ENCODE measurements around the gene SIRPD.
"Not testable (repeated sequence)": the region's sequence is repeated elsewhere in the genome, so short reads cannot be mapped to it uniquely, and the experiment has no call there.

The SIRPD gene

DNA sequence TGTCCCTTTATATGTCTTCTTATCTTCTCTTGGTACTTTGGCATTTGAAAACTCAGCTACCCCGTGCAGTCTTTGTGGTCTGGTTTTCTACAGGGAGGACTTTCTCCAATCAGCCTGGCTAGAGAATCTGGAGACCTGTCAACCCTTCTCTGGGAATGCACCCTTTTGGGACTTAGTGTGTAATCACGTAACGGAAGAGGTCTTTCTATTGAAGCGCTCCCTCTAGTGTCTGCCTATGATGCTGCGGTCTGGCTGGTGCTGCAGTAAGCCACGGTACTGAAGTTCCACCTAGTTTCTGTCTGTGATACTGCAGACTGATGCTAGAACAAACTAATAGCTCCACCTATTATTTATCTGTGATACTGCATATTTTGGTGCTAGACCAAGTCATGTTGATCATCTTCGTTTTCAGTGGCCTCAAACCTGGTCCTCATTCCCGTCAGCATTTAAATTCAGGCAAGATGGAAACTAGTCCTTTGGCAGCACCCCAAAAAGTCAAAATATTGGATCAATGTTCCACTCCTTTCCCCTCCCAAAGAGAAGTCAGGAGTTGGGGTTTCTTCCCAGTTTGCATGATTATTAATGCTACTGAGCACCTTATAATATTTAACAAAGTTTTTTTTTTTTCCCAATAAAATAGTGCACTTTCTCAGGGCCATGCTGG, 53.8 kb downstream of the SIRPD start:
- ChIA-PET CTCF (interaction anchor here (0.6 to 3.8 kb wide), 41 partner anchors 9 to 397 kb away, joined by 3 to 23 read pairs (median 4); partner anchors contain the start of genes FKBP1A and SIRPB2), POLR2A (no interaction called here)
- DNase-seq (ENCODE audit: extremely low spot score), result peak; percentile 79
- TF ChIP-seq, protein P1, sequence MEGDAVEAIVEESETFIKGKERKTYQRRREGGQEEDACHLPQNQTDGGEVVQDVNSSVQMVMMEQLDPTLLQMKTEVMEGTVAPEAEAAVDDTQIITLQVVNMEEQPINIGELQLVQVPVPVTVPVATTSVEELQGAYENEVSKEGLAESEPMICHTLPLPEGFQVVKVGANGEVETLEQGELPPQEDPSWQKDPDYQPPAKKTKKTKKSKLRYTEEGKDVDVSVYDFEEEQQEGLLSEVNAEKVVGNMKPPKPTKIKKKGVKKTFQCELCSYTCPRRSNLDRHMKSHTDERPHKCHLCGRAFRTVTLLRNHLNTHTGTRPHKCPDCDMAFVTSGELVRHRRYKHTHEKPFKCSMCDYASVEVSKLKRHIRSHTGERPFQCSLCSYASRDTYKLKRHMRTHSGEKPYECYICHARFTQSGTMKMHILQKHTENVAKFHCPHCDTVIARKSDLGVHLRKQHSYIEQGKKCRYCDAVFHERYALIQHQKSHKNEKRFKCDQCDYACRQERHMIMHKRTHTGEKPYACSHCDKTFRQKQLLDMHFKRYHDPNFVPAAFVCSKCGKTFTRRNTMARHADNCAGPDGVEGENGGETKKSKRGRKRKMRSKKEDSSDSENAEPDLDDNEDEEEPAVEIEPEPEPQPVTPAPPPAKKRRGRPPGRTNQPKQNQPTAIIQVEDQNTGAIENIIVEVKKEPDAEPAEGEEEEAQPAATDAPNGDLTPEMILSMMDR (IDR thresholded peaks at IDR 0.05; ENCODE audit: control extremely low read depth, extremely low read depth, low read depth, missing control alignments), result peak; percentile 97

DNA sequence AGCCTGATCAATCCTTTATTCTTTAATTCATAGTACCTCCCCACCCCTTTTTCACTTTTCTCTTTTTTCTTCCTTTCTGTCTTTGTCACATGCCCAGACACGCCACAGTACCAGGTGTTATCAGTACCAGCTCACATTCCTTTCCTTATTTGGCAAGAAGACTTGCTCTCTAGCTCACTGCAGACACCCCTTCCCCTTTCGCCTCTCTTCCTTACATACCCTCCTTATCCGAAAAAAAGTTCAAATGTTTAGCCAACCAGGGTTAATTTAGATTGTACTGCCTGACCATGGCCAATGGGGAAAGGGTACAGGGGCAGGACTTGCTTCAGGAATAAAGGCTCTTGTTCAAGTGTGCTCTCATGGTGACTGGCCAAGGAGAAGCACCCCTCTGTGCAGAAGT, 57.0 kb downstream of the SIRPD start:
- DNase-seq (ENCODE audit: extremely low spot score), result no peak
- ChIA-PET CTCF (interaction anchor here (2.1 kb wide), 1 partner anchor 9 kb away, joined by 11 read pairs; no protein-coding TSS in a partner anchor), POLR2A (no interaction called here)
- TF ChIP-seq, protein P1 (IDR thresholded peaks at IDR 0.05; ENCODE audit: control extremely low read depth, extremely low read depth, low read depth, missing control alignments), result no peak

DNA sequence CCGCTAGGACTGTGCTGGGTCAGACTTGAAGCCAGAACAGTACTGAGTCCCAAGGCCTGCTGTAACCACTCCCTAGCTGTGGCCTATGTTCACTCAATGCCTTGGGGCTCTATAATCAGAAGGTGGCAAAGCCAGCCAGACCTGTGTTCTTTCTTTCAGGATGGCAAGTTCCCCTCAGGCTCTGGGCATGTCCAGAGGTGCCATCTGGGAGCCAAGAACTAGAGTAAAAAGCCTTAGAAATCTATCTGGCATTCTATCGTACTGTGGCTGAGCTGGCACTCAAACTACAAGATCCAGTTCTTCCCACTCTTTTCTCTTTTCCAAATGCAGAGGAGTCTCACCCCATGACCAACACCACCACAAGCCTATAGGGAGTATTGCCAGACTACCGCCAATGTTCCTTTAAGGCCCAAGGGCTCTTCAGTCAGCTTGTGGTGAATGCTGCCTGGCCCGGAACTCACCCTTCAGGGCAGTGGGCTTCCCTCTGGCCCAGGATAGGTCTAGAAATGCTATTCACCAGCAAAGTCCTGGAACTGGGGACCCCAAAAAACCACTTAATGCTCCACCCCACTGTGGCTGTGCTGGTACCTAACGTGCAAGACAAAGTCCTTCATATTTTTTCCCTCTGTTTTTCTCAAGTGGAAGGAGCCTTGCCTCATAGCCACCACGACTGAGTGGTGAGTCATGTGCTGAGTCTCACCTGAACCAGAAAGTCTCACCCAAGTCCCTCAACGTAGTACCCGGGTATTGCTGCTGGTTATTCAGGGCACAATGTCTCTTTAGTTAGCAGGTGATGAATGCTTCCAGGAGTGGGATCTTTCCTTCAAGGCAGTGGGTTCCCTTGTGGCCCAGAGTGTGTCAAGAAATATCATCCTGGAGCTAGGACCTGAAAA, 57.7 kb downstream of the SIRPD start:
- POLR2A ChIA-PET, result no interaction called here
- CTCF ChIA-PET, result interaction anchor here (1.0 to 2.1 kb wide), 3 partner anchors 10 to 277 kb away, joined by 3 to 11 read pairs (median 4); partner anchors contain the start of gene NSFL1C
- no peak for DNase-seq (ENCODE audit: extremely low spot score)
- TF ChIP-seq, protein P1 (IDR thresholded peaks at IDR 0.05; ENCODE audit: control extremely low read depth, extremely low read depth, low read depth, missing control alignments), result no peak

DNA sequence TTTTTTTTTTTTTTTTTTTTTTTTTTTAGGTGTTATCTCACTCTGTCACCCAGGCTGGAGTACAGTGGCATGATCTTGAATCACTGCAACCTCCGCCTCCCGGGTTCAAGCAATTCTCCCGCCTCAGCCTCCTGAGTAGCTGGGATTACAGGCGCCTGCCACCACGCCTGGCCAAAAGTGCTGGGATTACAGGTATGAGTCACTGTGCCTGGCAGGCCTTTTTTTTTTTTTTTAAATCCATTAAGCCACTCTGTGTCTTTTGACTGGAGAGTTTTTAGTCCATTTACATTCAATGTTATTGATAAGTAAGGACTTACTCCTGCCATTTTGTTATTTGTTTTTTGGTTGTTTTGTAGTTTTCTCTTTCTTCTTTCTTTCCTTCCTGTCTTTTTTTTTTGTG, 60.1 kb downstream of the SIRPD start:
- POLR2A ChIA-PET; CTCF ChIA-PET; DNase-seq (ENCODE audit: extremely low spot score): not testable (repeated sequence)

DNA sequence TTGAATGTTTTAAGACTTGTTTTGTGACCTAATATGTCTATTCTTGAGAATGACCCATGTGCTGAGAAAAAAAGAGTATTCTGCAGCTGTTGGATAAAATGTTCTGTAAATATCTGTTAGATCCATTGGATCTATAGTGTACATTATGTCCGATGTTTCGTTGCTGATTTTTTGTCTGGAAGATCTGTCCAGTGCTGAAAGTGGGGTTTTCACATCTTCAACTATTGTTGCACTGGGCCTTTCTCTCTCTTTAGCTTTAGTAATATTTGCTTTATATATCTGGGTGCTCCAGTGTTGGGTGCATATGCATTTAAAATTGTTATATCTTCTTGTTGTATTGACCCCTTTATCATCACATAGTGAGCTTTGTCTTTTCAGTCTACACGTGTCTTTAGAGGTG, 60.6 kb downstream of the SIRPD start:
- CTCF ChIA-PET, result no interaction called here
- no peak for DNase-seq (ENCODE audit: extremely low spot score)
- TF ChIP-seq, protein P1 (IDR thresholded peaks at IDR 0.05; ENCODE audit: control extremely low read depth, extremely low read depth, low read depth, missing control alignments), result no peak
- POLR2A ChIA-PET, result no interaction called here

DNA sequence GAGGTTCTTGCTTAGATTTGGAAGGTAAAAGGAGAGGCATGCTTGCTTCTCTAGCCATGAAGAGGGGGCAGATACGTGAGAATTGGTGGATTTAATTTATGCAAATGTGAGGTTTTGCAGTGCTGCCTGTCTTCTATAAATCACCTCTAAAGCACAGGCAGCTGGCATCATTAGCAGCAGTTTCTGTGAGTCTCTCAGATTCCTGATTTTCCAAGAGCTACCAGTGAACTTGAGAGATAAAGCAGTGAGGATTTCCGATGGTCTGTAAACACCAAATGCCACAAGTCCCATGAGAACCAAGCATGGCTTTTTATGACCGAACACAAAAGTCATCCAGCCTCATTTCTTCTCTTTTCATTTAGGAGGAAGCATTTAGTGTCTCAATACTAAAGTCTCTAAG, 63.1 kb downstream of the SIRPD start:
- TF ChIP-seq, protein P1 (IDR thresholded peaks at IDR 0.05; ENCODE audit: control extremely low read depth, extremely low read depth, low read depth, missing control alignments), result no peak
- no peak for DNase-seq (ENCODE audit: extremely low spot score)
- ChIA-PET POLR2A (no interaction called here), CTCF (interaction anchor here (0.6 to 2.4 kb wide), 2 partner anchors 10 to 39 kb away, joined by 3 to 18 read pairs; no protein-coding TSS in a partner anchor)

DNA sequence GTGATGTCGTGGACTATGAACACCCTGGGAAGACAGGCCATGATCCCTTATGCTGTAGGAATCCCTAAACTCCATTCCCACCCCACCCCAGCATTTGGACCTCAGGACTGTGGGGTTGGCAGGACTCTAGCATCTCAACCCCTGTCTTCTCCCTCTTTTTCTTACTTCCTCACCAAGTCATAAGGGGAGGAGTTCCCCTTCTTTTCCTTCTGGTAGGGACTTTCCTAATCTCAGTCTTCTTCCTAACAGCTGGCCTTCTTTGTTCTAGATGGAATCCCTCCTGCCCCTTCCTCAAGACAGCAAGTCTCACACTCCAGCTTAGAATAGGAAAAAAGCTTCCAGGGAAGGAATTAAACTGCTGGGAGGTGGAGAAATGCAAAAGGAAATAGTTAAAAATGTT, 64.0 kb downstream of the SIRPD start:
- ChIA-PET POLR2A (no interaction called here), CTCF (interaction anchor here (2.4 kb wide), 1 partner anchor 11 kb away, joined by 18 read pairs; no protein-coding TSS in a partner anchor)
- TF ChIP-seq, protein P1 (IDR thresholded peaks at IDR 0.05; ENCODE audit: control extremely low read depth, extremely low read depth, low read depth, missing control alignments), result no peak
- no peak for DNase-seq (ENCODE audit: extremely low spot score)
